ENCODE data around the gene PVRIG.
"Not testable (repeated sequence)": the region's sequence is repeated elsewhere in the genome, so short reads cannot be mapped to it uniquely, and the experiment has no call there.

The PVRIG gene

DNA sequence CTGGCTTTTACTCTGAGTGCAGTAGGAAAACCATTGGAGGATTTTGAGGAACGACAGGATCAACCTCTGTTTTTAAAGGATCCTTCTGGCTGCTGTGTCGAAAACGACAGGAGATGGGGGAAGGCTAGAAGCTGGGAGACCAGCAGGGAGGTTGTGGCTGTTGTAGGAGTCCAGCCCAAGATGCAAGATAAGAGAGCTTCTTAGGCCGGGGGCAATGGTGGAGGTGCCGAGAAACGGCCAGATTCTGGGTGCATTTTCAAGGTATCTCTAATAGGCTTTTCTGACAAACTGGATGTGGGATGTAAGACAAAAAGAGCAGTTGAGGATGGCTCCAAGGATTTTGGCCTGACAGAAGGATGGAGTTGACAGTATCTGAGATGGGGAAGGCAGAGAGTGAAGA is 10.3 kb upstream of the PVRIG start:
- Histone ChIP-seq H3K9me3 (no peaks in the 10 kb centered on the region), H3K36me3 (no peaks in the 10 kb centered on the region), H3K4me1 (no peaks in the 10 kb centered on the region), H3K27ac (no peak overlapping the region), H3K27me3 (peaks cover 0 to 16% of the 10 kb centered on the region in 2 donors), H3K4me3 (no peak overlapping the region)
- intact Hi-C loops (cut with DNase I; ENCODE audit: low total_unique reads): no loop called here
- DNase-seq: no peak
- TF ChIP-seq, protein P1, sequence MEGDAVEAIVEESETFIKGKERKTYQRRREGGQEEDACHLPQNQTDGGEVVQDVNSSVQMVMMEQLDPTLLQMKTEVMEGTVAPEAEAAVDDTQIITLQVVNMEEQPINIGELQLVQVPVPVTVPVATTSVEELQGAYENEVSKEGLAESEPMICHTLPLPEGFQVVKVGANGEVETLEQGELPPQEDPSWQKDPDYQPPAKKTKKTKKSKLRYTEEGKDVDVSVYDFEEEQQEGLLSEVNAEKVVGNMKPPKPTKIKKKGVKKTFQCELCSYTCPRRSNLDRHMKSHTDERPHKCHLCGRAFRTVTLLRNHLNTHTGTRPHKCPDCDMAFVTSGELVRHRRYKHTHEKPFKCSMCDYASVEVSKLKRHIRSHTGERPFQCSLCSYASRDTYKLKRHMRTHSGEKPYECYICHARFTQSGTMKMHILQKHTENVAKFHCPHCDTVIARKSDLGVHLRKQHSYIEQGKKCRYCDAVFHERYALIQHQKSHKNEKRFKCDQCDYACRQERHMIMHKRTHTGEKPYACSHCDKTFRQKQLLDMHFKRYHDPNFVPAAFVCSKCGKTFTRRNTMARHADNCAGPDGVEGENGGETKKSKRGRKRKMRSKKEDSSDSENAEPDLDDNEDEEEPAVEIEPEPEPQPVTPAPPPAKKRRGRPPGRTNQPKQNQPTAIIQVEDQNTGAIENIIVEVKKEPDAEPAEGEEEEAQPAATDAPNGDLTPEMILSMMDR (IDR thresholded peaks at IDR 0.05): no peak

DNA sequence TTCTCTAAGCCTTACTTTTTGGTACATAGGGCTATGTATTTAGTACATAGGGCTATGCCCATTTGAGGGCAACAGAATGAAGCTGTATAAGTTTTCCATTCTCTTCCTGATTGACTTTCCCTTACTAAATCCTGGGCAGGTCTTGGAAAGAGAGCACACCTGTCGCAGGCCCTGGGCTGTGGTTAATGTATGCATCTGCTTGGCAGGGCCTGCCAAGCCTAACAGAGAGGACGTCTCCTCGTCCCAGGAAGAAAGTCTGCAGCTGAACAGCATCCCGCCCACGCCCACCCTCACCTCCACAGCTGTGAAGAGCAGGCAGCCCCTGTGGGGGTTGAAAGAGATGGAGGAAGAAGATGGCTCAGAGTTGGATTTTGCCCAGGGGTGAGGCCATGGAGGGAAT is 8.9 kb upstream of the PVRIG start:
- intact Hi-C loops (cut with DNase I; ENCODE audit: low total_unique reads): no loop called here
- no peaks in the 10 kb centered on the region for H3K4me1 ChIP-seq
- H3K4me3 ChIP-seq: no peak overlapping the region
- H3K36me3 ChIP-seq: no peaks in the 10 kb centered on the region
- no peak overlapping the region for H3K27ac ChIP-seq
- no peak for DNase-seq
- H3K27me3 ChIP-seq: peaks cover 0 to 16% of the 10 kb centered on the region in 2 donors
- no peaks in the 10 kb centered on the region for H3K9me3 ChIP-seq
- TF ChIP-seq, protein P1 (IDR thresholded peaks at IDR 0.05): no peak

DNA sequence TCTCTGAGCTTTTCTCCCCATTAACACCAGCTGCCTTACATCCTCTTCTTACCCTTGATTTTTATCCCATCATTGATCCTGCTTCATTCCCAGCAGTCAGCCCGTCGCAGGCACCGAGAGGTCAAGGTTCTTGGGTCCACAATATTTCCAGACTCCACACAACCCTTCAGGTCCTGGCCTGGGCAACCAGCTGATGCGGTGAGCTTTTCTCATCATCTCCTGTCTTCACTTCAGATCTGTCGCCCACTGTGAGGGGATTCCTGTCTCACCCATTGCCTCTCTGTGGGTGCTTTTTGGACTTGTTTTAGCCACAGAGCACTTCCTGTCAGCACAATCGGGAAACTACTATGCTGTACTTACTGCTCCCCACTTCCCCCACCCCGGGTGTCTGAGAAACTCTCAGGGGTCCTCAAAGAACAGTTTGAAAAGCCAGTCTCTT is 8.4 kb upstream of the PVRIG start:
- peaks cover 0 to 16% of the 10 kb centered on the region in 2 donors for H3K27me3 ChIP-seq
- no peak overlapping the region for H3K27ac ChIP-seq
- H3K4me3 ChIP-seq: no peak overlapping the region
- H3K4me1 ChIP-seq: no peaks in the 10 kb centered on the region
- DNase-seq: no peak
- H3K9me3 ChIP-seq: no peaks in the 10 kb centered on the region
- TF ChIP-seq, protein P1 (IDR thresholded peaks at IDR 0.05): no peak
- intact Hi-C loops (cut with DNase I; ENCODE audit: low total_unique reads): no loop called here
- H3K36me3 ChIP-seq: no peaks in the 10 kb centered on the region

DNA sequence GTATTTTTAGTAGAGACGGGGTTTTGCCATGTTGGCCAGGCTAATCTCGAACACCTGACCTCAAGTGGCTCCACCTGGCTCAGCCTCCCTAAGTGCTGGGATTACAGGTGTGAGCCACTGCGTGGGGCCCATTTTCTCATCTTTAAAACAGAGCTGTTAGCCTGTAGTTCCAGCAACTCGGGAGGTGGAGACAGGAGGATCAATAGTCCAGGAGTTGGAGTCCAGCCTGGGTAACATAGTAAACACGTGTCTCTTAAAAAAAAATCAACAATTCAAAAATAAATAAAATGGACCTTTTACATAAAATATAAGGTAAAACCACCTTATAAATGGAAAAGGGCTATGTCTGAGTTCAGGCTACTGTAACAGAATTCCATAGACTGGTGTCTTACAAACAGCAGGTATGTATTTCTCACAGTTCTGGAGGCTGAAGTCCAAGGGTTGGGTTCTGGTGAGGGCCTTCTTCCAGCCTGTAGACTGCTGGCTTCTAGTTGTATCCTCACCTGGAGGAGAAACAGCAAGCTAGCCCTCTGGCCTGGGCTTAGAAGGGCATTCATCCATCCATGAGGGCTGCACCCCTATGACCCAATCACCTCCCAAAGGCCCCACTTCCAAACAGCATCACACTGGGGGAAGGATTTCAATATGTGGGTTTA is 7.0 kb upstream of the PVRIG start:
- no peak overlapping the region for H3K4me3 ChIP-seq
- H3K4me1 ChIP-seq: no peaks in the 10 kb centered on the region
- no peak overlapping the region for H3K27ac ChIP-seq
- H3K9me3 ChIP-seq: no peaks in the 10 kb centered on the region
- TF ChIP-seq, protein P1 (IDR thresholded peaks at IDR 0.05): no peak
- no peaks in the 10 kb centered on the region for H3K36me3 ChIP-seq
- intact Hi-C loops (cut with DNase I; ENCODE audit: low total_unique reads): no loop called here
- no peak for DNase-seq
- H3K27me3 ChIP-seq: peaks cover 0 to 16% of the 10 kb centered on the region in 2 donors

DNA sequence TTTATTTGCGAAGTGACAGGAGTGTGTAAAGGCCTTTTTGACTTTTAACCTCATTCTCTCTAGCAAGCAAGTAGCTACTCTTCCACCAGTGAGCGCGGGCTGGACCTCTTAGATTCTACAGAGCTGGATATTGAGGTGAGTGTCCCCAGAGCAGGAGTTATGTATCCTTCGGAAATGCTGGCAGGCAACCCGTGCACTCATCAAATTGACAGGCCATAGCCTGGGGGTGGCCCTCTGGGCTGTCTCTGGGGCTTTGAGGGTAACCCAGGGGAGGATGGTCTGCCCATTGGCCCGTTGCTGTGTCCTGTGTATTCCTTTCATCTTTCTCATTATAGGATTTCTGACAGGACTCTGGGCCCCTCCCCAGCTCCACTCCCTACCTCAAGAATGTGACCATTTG is 6.1 kb upstream of the PVRIG start:
- Histone ChIP-seq H3K9me3 (no peaks in the 10 kb centered on the region), H3K36me3 (no peaks in the 10 kb centered on the region), H3K27me3 (peaks cover 0 to 16% of the 10 kb centered on the region in 2 donors), H3K4me3 (no peak overlapping the region), H3K4me1 (no peaks in the 10 kb centered on the region), H3K27ac (no peak overlapping the region)
- TF ChIP-seq, protein P1 (IDR thresholded peaks at IDR 0.05): no peak
- intact Hi-C loops (cut with DNase I; ENCODE audit: low total_unique reads): no loop called here
- no peak for DNase-seq

DNA sequence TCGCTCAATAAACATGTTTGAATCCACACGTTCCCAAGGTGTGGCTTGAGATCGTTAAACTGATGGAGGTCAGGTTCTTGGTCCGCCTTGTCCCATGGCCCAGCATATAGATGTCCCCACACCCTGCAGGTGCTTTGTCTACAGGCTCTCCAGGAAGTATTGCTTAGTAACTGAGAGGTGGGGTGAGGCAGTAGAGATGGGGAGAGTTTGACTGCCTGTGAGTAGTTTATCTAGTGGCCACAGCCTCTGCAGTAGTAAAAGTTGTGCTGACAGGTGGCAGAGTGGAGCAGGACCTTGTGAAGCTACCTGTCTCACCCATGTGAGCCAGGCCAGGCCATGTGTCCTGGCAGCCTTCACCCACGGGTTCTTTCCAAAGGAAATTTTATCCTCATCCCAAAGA is 5.4 kb upstream of the PVRIG start:
- H3K27me3 ChIP-seq: peaks cover 0 to 16% of the 10 kb centered on the region in 2 donors
- H3K36me3 ChIP-seq; H3K27ac ChIP-seq; intact Hi-C loops (cut with DNase I; ENCODE audit: low total_unique reads); H3K9me3 ChIP-seq; H3K4me1 ChIP-seq; H3K4me3 ChIP-seq; DNase-seq: not testable (repeated sequence)
